ENCODE data around the gene BIRC2.

- TF ChIP-seq CTCF (IDR thresholded peaks at IDR 0.05) (no peak), CHD4 (IDR thresholded peaks at IDR 0.05; ENCODE audit: borderline replicate concordance) (no peak), POLR2A (IDR thresholded peaks at IDR 0.05; ENCODE audit: low read length) (no peak), JUN (IDR thresholded peaks at IDR 0.05) (no peak), MYC (IDR thresholded peaks at IDR 0.05; ENCODE audit: borderline replicate concordance, low read length) (no peak), POLR2AphosphoS2 (conservative IDR thresholded peaks at IDR 0.05; ENCODE audit: low read length) (no peak)
- TF ChIP-seq, protein P1, sequence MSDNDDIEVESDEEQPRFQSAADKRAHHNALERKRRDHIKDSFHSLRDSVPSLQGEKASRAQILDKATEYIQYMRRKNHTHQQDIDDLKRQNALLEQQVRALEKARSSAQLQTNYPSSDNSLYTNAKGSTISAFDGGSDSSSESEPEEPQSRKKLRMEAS (IDR thresholded peaks at IDR 0.05): no peak
Observed at GRCh38 chr11:102426570-102426969, 79.6 kb downstream of the BIRC2 start.

All from A549 (cell line).